ENCODE data around the gene HBS1L.

Gene HBS1L

DNA sequence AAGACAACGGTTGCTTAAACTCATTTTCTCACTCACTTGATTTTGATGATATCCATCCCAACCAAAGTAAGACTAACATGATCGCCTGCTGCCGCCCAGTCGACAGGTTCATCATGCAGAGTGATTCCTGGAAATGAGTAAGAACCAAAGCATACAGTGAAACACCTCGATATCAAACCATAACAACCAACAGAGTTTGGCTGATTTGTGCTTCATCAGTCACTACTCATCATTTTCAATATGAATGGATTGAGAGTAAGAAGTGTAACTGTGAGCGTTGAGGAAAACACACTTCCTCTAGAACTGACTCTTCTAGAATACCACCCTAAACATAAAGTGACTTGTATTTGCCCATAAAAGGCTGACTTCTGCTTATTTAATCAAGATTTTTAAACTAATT lies 75.5 kb downstream of the HBS1L start:
- peaks cover 42% of the 10 kb centered on the region for H3K36me3 ChIP-seq (ENCODE audit: control insufficient read depth, insufficient read depth, low read length)
- no peaks in the 10 kb centered on the region for H3K9me3 ChIP-seq (ENCODE audit: control insufficient read depth, insufficient read depth, low read length)
- no peak overlapping the region for H3K9ac ChIP-seq (ENCODE audit: low read depth, low read length)
- H3K27me3 ChIP-seq (ENCODE audit: control insufficient read depth, insufficient read depth, low read length): no peaks in the 10 kb centered on the region
- H3K27ac ChIP-seq (ENCODE audit: low read depth, low read length): no peak overlapping the region
- no peaks in the 10 kb centered on the region for H3K4me1 ChIP-seq (ENCODE audit: control insufficient read depth, insufficient read depth, low read length)
- H3K4me3 ChIP-seq (ENCODE audit: low read depth, low read length): no peak overlapping the region

DNA sequence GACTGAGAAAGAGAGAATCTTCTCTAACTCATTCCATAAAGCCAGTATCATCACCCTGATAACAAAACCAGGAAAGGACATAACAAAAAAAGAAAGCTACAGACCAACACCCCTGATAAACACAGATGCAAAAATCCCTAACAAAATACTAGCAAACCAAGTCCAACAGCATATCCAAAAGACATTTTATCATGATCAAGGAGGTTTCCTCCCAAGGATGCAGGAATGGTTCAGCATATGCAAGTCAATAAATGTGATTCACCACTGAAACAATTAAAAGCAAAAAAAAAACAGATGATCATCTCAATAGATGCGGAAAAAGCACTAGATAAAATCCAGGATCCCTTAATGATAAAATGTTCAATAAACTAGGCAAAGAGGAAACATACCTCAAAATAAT lies 80.3 kb downstream of the HBS1L start:
- Histone ChIP-seq H3K27me3 (ENCODE audit: control insufficient read depth, insufficient read depth, low read length) (no peaks in the 10 kb centered on the region), H3K27ac (ENCODE audit: low read depth, low read length) (no peak overlapping the region), H3K36me3 (ENCODE audit: control insufficient read depth, insufficient read depth, low read length) (peaks cover 23% of the 10 kb centered on the region), H3K9ac (ENCODE audit: low read depth, low read length) (no peak overlapping the region), H3K9me3 (ENCODE audit: control insufficient read depth, insufficient read depth, low read length) (no peaks in the 10 kb centered on the region), H3K4me1 (ENCODE audit: control insufficient read depth, insufficient read depth, low read length) (peaks cover 9% of the 10 kb centered on the region), H3K4me3 (ENCODE audit: low read depth, low read length) (no peak overlapping the region)

DNA sequence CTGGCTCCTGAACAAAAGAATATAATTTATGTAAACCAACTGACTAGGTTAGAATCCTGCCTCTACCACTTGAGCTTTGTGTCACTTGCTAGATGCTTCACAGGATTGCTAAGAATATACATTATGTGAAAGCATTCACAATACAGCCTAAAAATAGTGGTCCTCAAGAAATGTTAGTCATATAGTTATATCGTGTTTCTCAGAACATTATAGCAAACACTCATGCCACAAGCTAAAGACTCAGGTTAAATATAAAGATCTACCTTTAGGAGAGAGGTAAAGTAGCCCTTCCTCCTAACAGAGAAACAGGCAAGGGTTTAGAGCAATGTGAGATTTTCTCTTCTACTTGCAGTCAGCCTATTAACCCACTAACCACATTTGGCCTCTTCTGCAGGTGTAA lies 86.9 kb downstream of the HBS1L start:
- no peaks in the 10 kb centered on the region for H3K9me3 ChIP-seq (ENCODE audit: control insufficient read depth, insufficient read depth, low read length)
- peaks cover 28% of the 10 kb centered on the region for H3K36me3 ChIP-seq (ENCODE audit: control insufficient read depth, insufficient read depth, low read length)
- H3K27me3 ChIP-seq (ENCODE audit: control insufficient read depth, insufficient read depth, low read length): no peaks in the 10 kb centered on the region
- no peak overlapping the region for H3K27ac ChIP-seq (ENCODE audit: low read depth, low read length)
- no peak overlapping the region for H3K9ac ChIP-seq (ENCODE audit: low read depth, low read length)
- no peak overlapping the region for H3K4me3 ChIP-seq (ENCODE audit: low read depth, low read length)
- H3K4me1 ChIP-seq (ENCODE audit: control insufficient read depth, insufficient read depth, low read length): peaks cover 9% of the 10 kb centered on the region

DNA sequence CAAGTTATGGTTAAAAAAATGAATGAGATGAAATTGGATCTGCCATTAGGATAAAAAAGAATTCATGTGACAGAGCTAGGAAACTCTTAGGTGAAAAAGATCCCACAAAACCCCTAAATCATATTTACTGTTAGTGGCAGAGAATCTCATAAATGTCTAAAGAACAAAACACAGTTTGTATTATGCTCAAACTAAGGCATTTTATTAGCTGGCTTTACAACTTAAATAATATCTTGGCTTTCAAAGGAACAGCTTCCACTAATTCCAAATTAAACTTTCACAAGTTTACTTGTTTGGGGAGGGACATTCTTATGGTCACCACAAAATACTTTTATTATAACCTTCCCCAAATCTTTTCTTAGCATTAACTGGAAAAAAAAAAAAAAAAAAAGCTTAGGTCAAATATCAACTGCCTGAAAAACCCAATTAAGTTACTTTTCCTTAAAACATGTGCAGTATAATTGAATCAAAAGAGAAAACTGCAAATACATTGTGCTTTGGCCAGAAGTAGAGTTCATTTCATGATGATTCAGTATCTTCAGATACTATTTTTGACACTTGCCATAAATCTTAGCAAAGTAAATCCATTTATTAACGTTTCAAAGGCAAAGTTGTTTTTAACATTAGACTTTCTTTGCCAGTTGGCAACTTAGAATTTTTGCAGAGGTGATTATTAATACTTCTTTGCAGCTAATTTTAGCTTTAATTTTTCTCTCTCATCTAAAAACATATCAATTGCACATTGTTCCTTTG lies 90.0 kb downstream of the HBS1L start:
- Histone ChIP-seq H3K9ac (ENCODE audit: low read depth, low read length) (no peak overlapping the region), H3K27me3 (ENCODE audit: control insufficient read depth, insufficient read depth, low read length) (no peaks in the 10 kb centered on the region), H3K4me1 (ENCODE audit: control insufficient read depth, insufficient read depth, low read length) (no peaks in the 10 kb centered on the region), H3K36me3 (ENCODE audit: control insufficient read depth, insufficient read depth, low read length) (peaks cover 36% of the 10 kb centered on the region), H3K27ac (ENCODE audit: low read depth, low read length) (no peak overlapping the region), H3K4me3 (ENCODE audit: low read depth, low read length) (no peak overlapping the region), H3K9me3 (ENCODE audit: control insufficient read depth, insufficient read depth, low read length) (no peaks in the 10 kb centered on the region)

DNA sequence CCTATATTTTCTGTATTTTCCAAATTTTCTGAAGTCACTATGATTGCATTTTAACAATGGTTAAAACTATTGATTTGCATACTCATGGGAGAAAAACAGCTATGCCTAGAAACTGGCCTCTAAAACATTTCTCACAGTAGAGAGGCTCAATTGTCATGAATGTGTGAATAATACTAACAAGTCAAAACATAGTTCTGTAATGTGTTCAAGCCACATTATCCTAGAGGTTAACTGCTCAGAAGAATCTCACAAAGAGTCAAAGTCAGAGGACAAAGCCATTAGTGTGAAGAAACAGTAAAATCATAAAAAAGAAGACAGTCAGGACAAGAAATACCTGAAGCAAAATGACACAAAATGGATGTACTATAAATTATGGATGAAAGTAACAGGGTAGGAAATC lies 92.2 kb downstream of the HBS1L start:
- Histone ChIP-seq H3K27ac (ENCODE audit: low read depth, low read length) (no peak overlapping the region), H3K9ac (ENCODE audit: low read depth, low read length) (no peak overlapping the region), H3K27me3 (ENCODE audit: control insufficient read depth, insufficient read depth, low read length) (no peaks in the 10 kb centered on the region), H3K4me1 (ENCODE audit: control insufficient read depth, insufficient read depth, low read length) (no peaks in the 10 kb centered on the region), H3K4me3 (ENCODE audit: low read depth, low read length) (no peak overlapping the region), H3K36me3 (ENCODE audit: control insufficient read depth, insufficient read depth, low read length) (peaks cover 34% of the 10 kb centered on the region), H3K9me3 (ENCODE audit: control insufficient read depth, insufficient read depth, low read length) (no peaks in the 10 kb centered on the region)

DNA sequence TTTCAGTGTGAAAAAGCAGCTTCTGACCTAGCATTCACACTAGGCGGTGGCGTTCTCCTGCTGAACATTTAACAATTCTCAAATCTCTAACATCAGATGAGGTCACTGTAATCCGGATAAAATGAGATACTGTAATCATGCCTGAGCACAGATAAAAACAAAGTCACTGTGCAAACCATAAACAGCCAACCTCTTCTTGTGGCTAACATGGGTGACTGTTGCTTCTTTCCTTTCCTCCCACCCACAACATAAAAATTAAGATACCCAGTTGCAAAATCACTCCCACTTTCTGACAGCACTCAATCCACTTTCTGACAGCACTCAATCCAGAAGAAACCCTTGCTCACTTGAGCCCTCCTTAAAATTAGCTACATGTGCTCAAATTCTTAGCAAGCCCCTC lies 93.3 kb downstream of the HBS1L start:
- H3K9me3 ChIP-seq (ENCODE audit: control insufficient read depth, insufficient read depth, low read length): no peaks in the 10 kb centered on the region
- H3K4me3 ChIP-seq (ENCODE audit: low read depth, low read length): no peak overlapping the region
- H3K36me3 ChIP-seq (ENCODE audit: control insufficient read depth, insufficient read depth, low read length): peaks cover 34% of the 10 kb centered on the region
- H3K9ac ChIP-seq (ENCODE audit: low read depth, low read length): no peak overlapping the region
- no peaks in the 10 kb centered on the region for H3K27me3 ChIP-seq (ENCODE audit: control insufficient read depth, insufficient read depth, low read length)
- no peaks in the 10 kb centered on the region for H3K4me1 ChIP-seq (ENCODE audit: control insufficient read depth, insufficient read depth, low read length)
- H3K27ac ChIP-seq (ENCODE audit: low read depth, low read length): no peak overlapping the region

DNA sequence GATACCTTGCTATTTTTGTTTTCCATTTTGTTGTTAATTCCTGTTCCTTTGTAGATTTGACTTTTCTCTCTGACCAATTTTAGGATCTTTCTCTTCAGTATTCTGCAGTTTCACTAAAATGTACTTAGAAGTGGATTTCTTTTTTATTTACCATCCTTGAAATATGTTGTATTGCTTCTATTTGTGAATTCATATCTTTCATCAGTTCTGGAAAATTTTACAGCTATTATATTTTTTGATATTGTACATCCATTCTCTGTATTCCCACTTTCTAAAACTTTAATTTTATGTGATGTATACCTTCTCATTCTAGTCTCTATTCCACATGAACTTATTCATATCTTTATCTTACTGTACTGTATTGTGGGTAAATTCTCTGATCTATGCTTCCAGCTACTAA lies 95.0 kb downstream of the HBS1L start:
- Histone ChIP-seq H3K27me3 (ENCODE audit: control insufficient read depth, insufficient read depth, low read length) (no peaks in the 10 kb centered on the region), H3K9me3 (ENCODE audit: control insufficient read depth, insufficient read depth, low read length) (no peaks in the 10 kb centered on the region), H3K9ac (ENCODE audit: low read depth, low read length) (no peak overlapping the region), H3K36me3 (ENCODE audit: control insufficient read depth, insufficient read depth, low read length) (peaks cover 18% of the 10 kb centered on the region), H3K4me3 (ENCODE audit: low read depth, low read length) (no peak overlapping the region), H3K27ac (ENCODE audit: low read depth, low read length) (no peak overlapping the region), H3K4me1 (ENCODE audit: control insufficient read depth, insufficient read depth, low read length) (no peaks in the 10 kb centered on the region)

DNA sequence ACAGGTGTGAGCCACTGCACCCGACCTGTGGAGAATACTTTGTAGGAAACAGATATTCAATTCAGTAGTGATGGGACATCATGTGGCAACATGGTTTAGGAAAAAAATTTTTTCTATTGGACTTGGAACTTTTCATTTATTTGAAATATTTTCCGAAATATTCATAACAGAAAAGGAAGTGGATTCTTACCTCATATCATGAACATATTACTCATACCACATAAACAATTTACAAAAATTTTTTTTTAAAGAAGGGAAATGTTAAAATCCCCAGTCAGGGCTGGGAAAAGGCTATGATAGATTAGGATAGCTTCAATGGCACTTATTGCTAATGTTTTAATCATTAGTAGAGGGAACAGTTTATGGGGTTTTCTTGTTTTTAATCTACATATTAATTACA lies 97.9 kb downstream of the HBS1L start:
- Histone ChIP-seq H3K4me1 (ENCODE audit: control insufficient read depth, insufficient read depth, low read length) (no peaks in the 10 kb centered on the region), H3K27ac (ENCODE audit: low read depth, low read length) (no peak overlapping the region), H3K36me3 (ENCODE audit: control insufficient read depth, insufficient read depth, low read length) (peaks cover 3% of the 10 kb centered on the region; the same call in 1 of the 2 replicates), H3K27me3 (ENCODE audit: control insufficient read depth, insufficient read depth, low read length) (no peaks in the 10 kb centered on the region), H3K4me3 (ENCODE audit: low read depth, low read length) (no peak overlapping the region), H3K9me3 (ENCODE audit: control insufficient read depth, insufficient read depth, low read length) (no peaks in the 10 kb centered on the region), H3K9ac (ENCODE audit: low read depth, low read length) (no peak overlapping the region)

DNA sequence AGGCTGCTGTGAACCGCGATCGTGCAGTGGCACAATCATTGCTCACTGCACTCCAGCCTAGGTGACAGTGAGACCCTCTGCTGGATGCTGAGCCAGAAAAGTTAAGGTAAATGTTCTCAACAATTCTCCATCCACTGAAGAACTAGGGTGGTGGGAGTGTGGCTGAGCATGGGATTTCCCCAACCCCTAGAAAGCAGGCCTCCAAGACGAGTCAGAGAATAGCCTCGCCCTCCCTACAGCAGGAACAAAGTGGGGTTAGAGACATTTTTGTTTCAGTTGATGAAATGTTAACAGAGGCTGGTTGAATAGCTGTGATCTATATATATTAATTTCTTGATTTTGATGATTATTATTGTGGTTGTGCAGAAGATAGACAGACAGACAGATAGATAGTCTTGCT lies 98.6 kb downstream of the HBS1L start:
- no peak overlapping the region for H3K27ac ChIP-seq (ENCODE audit: low read depth, low read length)
- H3K36me3 ChIP-seq (ENCODE audit: control insufficient read depth, insufficient read depth, low read length): no peaks in the 10 kb centered on the region
- no peak overlapping the region for H3K4me3 ChIP-seq (ENCODE audit: low read depth, low read length)
- H3K27me3 ChIP-seq (ENCODE audit: control insufficient read depth, insufficient read depth, low read length): no peaks in the 10 kb centered on the region
- no peaks in the 10 kb centered on the region for H3K4me1 ChIP-seq (ENCODE audit: control insufficient read depth, insufficient read depth, low read length)
- H3K9me3 ChIP-seq (ENCODE audit: control insufficient read depth, insufficient read depth, low read length): no peaks in the 10 kb centered on the region
- no peak overlapping the region for H3K9ac ChIP-seq (ENCODE audit: low read depth, low read length)

DNA sequence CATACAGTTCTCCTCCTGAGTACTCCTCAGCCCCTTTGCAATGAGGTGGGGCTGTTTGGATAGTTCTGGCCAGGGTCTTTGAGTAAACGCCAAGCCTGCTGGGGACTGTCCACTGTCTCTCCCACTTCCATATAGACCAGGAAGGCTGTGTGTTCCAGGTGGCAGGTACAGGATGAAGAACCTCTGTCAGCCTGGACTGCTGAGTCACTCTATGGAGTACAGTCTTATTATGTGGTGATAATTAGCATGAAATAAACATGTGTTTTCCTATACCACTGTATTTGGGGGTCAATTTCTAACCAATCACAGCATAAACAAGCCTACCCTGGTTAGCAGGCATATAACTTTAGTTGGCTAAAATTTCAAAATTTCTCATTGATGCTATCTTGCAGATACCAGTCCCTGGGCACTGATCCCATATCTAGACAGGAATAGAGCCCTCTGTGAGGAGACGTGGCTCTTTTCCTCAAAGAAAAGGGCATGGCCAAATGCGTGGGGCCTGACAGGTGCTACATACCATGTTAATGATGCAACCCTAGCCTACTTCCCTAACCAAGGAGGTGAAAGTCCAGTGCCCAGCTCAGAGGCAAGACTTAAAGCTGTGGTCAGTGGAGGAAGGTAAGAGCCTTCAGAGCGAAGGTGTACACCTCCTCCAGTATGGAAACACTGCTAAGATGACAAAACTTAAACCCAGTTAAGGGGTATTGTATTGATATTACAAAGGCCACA lies 100.2 kb downstream of the HBS1L start:
- H3K27ac ChIP-seq (ENCODE audit: low read depth, low read length): no peak overlapping the region
- H3K9me3 ChIP-seq (ENCODE audit: control insufficient read depth, insufficient read depth, low read length): no peaks in the 10 kb centered on the region
- no peaks in the 10 kb centered on the region for H3K4me1 ChIP-seq (ENCODE audit: control insufficient read depth, insufficient read depth, low read length)
- no peak overlapping the region for H3K9ac ChIP-seq (ENCODE audit: low read depth, low read length)
- H3K36me3 ChIP-seq (ENCODE audit: control insufficient read depth, insufficient read depth, low read length): no peaks in the 10 kb centered on the region
- H3K4me3 ChIP-seq (ENCODE audit: low read depth, low read length): no peak overlapping the region
- no peaks in the 10 kb centered on the region for H3K27me3 ChIP-seq (ENCODE audit: control insufficient read depth, insufficient read depth, low read length)

DNA sequence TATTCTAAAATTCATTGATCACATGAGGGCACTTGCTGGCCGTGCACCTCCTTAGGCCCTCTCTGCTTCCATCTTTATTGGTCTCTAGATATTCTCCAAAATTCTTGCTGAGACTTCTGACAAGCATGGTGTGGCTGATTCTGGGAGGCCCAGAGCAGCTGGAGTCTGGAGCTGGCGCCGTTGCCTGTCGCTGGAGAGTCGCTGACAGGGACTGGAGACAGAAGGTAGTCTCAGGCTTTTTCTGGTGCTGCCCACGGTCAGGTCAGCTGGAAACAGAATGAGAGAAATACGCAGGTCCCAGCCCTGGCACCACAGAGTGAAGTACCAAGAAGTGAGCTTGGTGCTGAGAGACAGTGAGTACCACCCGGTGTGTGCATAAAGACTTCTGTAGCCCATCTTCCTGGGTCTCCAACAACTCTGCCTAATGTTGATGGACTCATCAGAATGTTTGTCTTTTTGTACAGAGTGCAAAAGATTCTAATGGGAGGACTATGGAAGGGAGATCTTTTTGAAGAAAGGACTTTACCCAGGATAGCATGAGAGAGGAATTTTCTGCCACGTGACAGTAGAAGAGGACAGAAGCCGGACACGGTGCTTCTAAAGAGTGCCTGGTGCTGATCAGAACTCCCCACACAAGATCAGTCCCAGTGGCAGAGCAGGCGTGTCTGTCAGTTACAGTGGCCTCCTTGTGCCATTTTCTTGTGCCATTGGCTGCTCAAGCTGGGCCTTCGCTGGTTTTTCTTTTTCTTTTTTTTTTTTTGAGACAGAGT lies 102.9 kb downstream of the HBS1L start:
- Histone ChIP-seq H3K4me3 (ENCODE audit: low read depth, low read length) (no peak overlapping the region), H3K9ac (ENCODE audit: low read depth, low read length) (no peak overlapping the region), H3K27ac (ENCODE audit: low read depth, low read length) (no peak overlapping the region), H3K36me3 (ENCODE audit: control insufficient read depth, insufficient read depth, low read length) (no peaks in the 10 kb centered on the region), H3K27me3 (ENCODE audit: control insufficient read depth, insufficient read depth, low read length) (no peaks in the 10 kb centered on the region), H3K9me3 (ENCODE audit: control insufficient read depth, insufficient read depth, low read length) (no peaks in the 10 kb centered on the region), H3K4me1 (ENCODE audit: control insufficient read depth, insufficient read depth, low read length) (no peaks in the 10 kb centered on the region)

All from HUES48 (cell line).